ENCODE measurements around the gene HTRA3.

The HTRA3 gene

DNA sequence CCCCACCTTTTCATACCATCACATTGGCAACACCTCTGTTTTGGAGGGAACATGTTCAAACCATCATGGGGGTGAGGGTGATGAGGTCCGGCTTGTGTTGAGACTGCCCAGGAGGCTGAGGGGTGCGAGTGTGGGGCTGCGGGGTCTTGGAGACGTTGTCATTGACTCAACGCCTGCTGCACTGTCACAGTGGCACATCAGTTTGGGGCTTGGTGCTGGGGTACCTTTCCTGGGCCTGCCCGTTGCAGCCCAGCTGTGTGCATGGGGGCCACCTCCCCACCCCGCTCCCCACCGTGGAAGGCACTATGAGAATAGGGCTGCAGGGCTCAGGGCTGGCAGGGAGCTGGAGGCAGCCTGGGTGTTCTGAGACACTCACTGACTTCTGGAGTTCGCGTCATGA is 2.3 kb downstream of the HTRA3 start:
- DNase-seq (ENCODE audit: low read depth, low spot score), result no peak
- POLR2A ChIA-PET, result no interaction called here
- no peak overlapping the region for H3K4me3 ChIP-seq (ENCODE audit: low read depth, low read length)
- CTCF ChIA-PET, result interaction anchor here (1.0 to 13.7 kb wide), 2 partner anchors 130 to 197 kb away, joined by 3 to 117 read pairs; no protein-coding TSS in a partner anchor
- TF ChIP-seq CTCF (IDR thresholded peaks at IDR 0.05; ENCODE audit: insufficient read depth, low read length, missing control alignments), result no peak

GRCh38 chr4:8272472-8273428 is 3.2 kb downstream of the HTRA3 start:
- no peak overlapping the region for H3K4me3 ChIP-seq (ENCODE audit: low read depth, low read length)
- no peak for TF ChIP-seq CTCF (IDR thresholded peaks at IDR 0.05; ENCODE audit: insufficient read depth, low read length, missing control alignments)
- CTCF ChIA-PET, result interaction anchor here (1.0 to 13.7 kb wide), 3 partner anchors 28 to 196 kb away, joined by 3 to 117 read pairs (median 4); no protein-coding TSS in a partner anchor
- DNase-seq (ENCODE audit: low read depth, low spot score), result no peak
- POLR2A ChIA-PET, result no interaction called here

DNA sequence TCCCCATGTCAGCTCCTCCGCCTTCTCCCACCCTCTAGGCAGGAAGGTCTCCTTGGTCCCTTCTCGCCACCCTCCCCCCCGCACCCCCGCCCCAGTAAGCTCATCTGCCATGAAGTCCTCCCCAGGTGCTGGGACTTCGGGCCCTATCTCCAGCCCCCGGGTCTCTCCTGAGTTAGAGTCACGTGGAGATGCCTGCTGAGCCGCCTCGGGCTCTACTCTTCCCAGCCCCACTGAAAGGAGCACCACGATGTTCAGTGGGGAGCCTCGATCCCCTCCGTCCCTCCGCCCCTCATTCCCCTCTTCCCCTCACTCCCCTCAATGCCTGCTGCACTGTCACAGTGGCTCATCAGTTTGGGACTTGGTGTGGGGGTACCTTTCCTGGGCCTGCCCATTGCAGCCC is 3.9 kb downstream of the HTRA3 start:
- no peak for TF ChIP-seq CTCF (IDR thresholded peaks at IDR 0.05; ENCODE audit: insufficient read depth, low read length, missing control alignments)
- CTCF ChIA-PET, result interaction anchor here (1.0 to 13.7 kb wide), 2 partner anchors 29 to 129 kb away, joined by 4 to 117 read pairs; no protein-coding TSS in a partner anchor
- POLR2A ChIA-PET, result interaction anchor here (0.6 kb wide), 1 partner anchor 12 kb away, joined by 3 read pairs; no protein-coding TSS in a partner anchor

GRCh38 chr4:8274066-8274652 is 4.6 kb downstream of the HTRA3 start:
- ChIA-PET POLR2A (interaction anchor here (0.7 kb wide), 1 partner anchor 14 kb away, joined by 3 read pairs; no protein-coding TSS in a partner anchor), CTCF (interaction anchor here (1.2 to 13.7 kb wide), 6 partner anchors 11 to 128 kb away, joined by 3 to 117 read pairs (median 3); no protein-coding TSS in a partner anchor)
- no peak overlapping the region for H3K4me3 ChIP-seq (ENCODE audit: low read depth, low read length)
- DNase-seq (ENCODE audit: low read depth, low spot score), result no peak
- TF ChIP-seq CTCF (IDR thresholded peaks at IDR 0.05; ENCODE audit: insufficient read depth, low read length, missing control alignments), result no peak

More for the DNA sequence above, 3.9 kb downstream of the HTRA3 start:
- no peak for DNase-seq (ENCODE audit: low read depth, low spot score)
- no peak overlapping the region for H3K4me3 ChIP-seq (ENCODE audit: low read depth, low read length)

DNA sequence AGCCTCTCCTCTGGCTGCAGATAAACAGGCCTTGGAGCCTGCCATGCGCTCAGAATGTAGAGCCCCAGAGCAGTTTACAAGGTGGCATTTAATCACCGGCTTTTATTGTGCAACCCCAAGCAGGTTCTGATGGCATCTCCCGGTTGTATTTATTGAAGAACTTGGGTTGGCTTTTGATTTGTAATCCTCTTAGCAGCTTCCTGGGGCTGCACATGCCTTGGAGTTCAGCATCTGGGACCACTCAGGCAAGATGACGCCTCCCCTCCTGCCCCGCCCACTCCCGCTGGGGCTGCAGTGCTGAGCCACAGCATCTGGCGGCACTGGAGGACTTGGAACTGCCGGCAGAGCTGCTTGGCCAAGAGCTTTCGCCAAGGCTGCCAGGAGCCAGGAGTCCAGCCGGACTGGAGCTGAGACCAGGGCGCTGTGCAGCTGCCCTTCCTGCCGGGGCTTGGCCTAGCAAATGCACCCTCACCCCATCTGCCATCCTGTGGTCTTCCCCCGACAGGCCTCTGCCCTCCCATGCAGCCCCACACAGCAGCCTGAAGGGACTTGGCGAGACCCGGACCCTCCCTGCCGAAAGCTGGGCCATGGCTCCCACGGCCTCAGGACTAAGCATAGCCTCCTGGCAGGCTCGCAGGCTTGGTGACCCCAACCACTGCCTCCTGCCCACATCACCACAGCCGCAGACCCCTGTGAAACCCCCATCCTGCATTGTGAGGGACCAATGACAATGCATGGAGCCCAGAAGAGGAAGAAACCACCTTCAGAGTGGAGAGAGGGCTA is 5.4 kb downstream of the HTRA3 start:
- peak; percentile 82 for TF ChIP-seq CTCF (IDR thresholded peaks at IDR 0.05; ENCODE audit: insufficient read depth, low read length, missing control alignments)
- DNase-seq (ENCODE audit: low read depth, low spot score), result peak; percentile 36
- ChIA-PET CTCF (interaction anchor here (1.2 to 13.7 kb wide), 8 partner anchors 7 to 134 kb away, joined by 3 to 117 read pairs (median 4); no protein-coding TSS in a partner anchor), POLR2A (interaction anchor here (0.6 to 0.7 kb wide), 2 partner anchors 15 to 447 kb away, joined by 3 read pairs; no protein-coding TSS in a partner anchor)
- no peak overlapping the region for H3K4me3 ChIP-seq (ENCODE audit: low read depth, low read length)

Measured in AG04449 (cell line).